ENCODE data around the gene FBXL17.

DNA sequence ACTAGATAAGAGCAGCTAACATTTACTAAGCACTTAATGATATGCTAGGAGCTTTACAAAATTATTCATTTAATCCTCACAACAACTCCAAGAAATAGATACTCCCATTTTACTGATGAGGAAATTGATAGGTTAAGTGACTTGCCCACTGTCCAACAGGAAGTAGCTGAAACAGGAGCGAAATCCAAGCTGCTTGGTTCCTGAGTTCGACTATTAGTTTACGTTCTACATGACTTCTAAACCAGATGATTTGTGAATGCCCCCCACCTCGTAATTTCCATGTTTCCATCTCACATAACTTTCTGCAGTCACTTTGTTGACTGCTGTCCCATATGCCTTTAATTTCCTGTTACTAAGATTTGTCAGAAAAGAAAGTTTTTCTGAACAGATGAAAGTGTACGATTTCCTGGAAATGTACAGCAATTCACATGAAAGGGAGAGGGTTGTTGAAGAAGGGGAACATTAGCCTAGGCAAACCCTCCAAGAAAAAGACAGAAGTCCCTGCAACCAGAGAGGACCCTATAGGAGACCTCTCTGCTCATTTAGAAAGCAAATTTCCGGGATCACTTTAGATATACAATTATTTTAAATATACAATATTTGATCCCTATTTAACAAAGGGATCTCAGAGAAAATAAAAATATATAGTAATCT is 432.1 kb downstream of the FBXL17 start:
- TF ChIP-seq, protein P1, sequence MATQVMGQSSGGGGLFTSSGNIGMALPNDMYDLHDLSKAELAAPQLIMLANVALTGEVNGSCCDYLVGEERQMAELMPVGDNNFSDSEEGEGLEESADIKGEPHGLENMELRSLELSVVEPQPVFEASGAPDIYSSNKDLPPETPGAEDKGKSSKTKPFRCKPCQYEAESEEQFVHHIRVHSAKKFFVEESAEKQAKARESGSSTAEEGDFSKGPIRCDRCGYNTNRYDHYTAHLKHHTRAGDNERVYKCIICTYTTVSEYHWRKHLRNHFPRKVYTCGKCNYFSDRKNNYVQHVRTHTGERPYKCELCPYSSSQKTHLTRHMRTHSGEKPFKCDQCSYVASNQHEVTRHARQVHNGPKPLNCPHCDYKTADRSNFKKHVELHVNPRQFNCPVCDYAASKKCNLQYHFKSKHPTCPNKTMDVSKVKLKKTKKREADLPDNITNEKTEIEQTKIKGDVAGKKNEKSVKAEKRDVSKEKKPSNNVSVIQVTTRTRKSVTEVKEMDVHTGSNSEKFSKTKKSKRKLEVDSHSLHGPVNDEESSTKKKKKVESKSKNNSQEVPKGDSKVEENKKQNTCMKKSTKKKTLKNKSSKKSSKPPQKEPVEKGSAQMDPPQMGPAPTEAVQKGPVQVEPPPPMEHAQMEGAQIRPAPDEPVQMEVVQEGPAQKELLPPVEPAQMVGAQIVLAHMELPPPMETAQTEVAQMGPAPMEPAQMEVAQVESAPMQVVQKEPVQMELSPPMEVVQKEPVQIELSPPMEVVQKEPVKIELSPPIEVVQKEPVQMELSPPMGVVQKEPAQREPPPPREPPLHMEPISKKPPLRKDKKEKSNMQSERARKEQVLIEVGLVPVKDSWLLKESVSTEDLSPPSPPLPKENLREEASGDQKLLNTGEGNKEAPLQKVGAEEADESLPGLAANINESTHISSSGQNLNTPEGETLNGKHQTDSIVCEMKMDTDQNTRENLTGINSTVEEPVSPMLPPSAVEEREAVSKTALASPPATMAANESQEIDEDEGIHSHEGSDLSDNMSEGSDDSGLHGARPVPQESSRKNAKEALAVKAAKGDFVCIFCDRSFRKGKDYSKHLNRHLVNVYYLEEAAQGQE (IDR thresholded peaks at IDR 0.05; ENCODE audit: insufficient read depth in 1 of 2, low read depth in 2 of 2, low read length in 2 of 2), result peak; percentile 31 to 73; a peak in 2 of 4 replicates
- no peak for TF ChIP-seq POLR2AphosphoS5 (IDR thresholded peaks at IDR 0.05; ENCODE audit: low read depth, low read length)
